ENCODE data around the gene NRM. TPM values are rescaled to one million over a fixed set of nuclear protein-coding genes. Genes with fewer than 3 reads are reported as not detected.

Gene NRM
- total RNA-seq, 1 experiment from 2014 or later = 31.2 TPM

- 0 out of 2 replicates have a peak, but pooled peaks have one; percentile 23 for TF ChIP-seq HMGXB4 (CRISPR knock-in tag; IDR thresholded peaks at IDR 0.05)
- peak; percentile 84 for TF ChIP-seq NFATC4 (CRISPR knock-in tag; IDR thresholded peaks at IDR 0.05)
- no peak for TF ChIP-seq E2F1 (CRISPR knock-in tag; IDR thresholded peaks at IDR 0.05)
- no peak for TF ChIP-seq FOXP1 (CRISPR knock-in tag; IDR thresholded peaks at IDR 0.05; ENCODE audit: borderline replicate concordance)
- no peak for TF ChIP-seq RORB (CRISPR knock-in tag; IDR thresholded peaks at IDR 0.05)
- no peak for TF ChIP-seq CBFB (CRISPR knock-in tag; IDR thresholded peaks at IDR 0.05; ENCODE audit: low read depth)
- TF ChIP-seq STAT6 (CRISPR knock-in tag; conservative IDR thresholded peaks at IDR 0.05; ENCODE audit: low read depth) = no peak
- TF ChIP-seq ZNF671 (CRISPR knock-in tag; IDR thresholded peaks at IDR 0.05) = peak; percentile 78
- TF ChIP-seq GABPB1 (CRISPR knock-in tag; IDR thresholded peaks at IDR 0.05) = no peak
- TF ChIP-seq ZNF317 (CRISPR knock-in tag; IDR thresholded peaks at IDR 0.05; ENCODE audit: borderline replicate concordance, low read depth) = no peak
- no peak for TF ChIP-seq USF2 (CRISPR knock-in tag; IDR thresholded peaks at IDR 0.05)
- no peak for TF ChIP-seq JAZF1 (CRISPR knock-in tag; IDR thresholded peaks at IDR 0.05)
- TF ChIP-seq ZNF121 (CRISPR knock-in tag; IDR thresholded peaks at IDR 0.05) = no peak
- TF ChIP-seq ZSCAN18 (CRISPR knock-in tag; IDR thresholded peaks at IDR 0.05) = no peak
- TF ChIP-seq ZNF232 (CRISPR knock-in tag; IDR thresholded peaks at IDR 0.05) = no peak
- TF ChIP-seq ZNF396 (CRISPR knock-in tag; IDR thresholded peaks at IDR 0.05; ENCODE audit: borderline replicate concordance) = no peak
- no peak for TF ChIP-seq MLX (CRISPR knock-in tag; IDR thresholded peaks at IDR 0.05)
- no peak for TF ChIP-seq CREM (CRISPR knock-in tag; IDR thresholded peaks at IDR 0.05)
- no peak for TF ChIP-seq IRF1 (CRISPR knock-in tag; IDR thresholded peaks at IDR 0.05)
- peak; percentile 49; the same call in 1 of the 2 replicates for TF ChIP-seq ERG (CRISPR knock-in tag; IDR thresholded peaks at IDR 0.05)
- TF ChIP-seq ATF2 (CRISPR knock-in tag; IDR thresholded peaks at IDR 0.05; ENCODE audit: borderline replicate concordance, low read depth) = no peak
- TF ChIP-seq TP53 (CRISPR knock-in tag; IDR thresholded peaks at IDR 0.05) = no peak
- TF ChIP-seq AR (CRISPR knock-in tag; IDR thresholded peaks at IDR 0.05) = peak; percentile 62; the same call in 1 of the 2 replicates
- TF ChIP-seq NR1H2 (CRISPR knock-in tag; IDR thresholded peaks at IDR 0.05) = no peak
- no peak for TF ChIP-seq ESRRA (CRISPR knock-in tag; IDR thresholded peaks at IDR 0.05; ENCODE audit: borderline replicate concordance)
These were observed 30.0 kb upstream of the NRM start (continued) for GRCh38 chr6:30720738-30721197.

All from WTC11 (cell line).